Measurements from ENCODE around the gene SLC6A15. TPM values are rescaled to one million over a fixed set of nuclear protein-coding genes. Genes with fewer than 3 reads are reported as not detected.

Gene SLC6A15
- total RNA-seq, 2 donors from 2014 or later = 4.2 to 4.7 TPM

GRCh38 chr12:84913129-84913515 is 523 bp upstream of the SLC6A15 start:
- Mint-ChIP-seq H3K4me1 (peaks cover 2% of the 10 kb centered on the region), H3K36me3 (ENCODE audit: low read depth) (no peaks in the 10 kb centered on the region), H3K4me3 (peak overlapping the region; percentile 71), H3K27ac (no peak overlapping the region), H3K27me3 (ENCODE audit: insufficient read depth) (peaks cover 20% of the 10 kb centered on the region), H3K9me3 (no peaks in the 10 kb centered on the region)
- Histone ChIP-seq H3K36me3 (ENCODE audit: control insufficient read depth, insufficient read depth, low read length) (no peaks in the 10 kb centered on the region), H3K9ac (ENCODE audit: extremely low read depth, low read length, poor library complexity, severe bottlenecking) (no peak overlapping the region), H3K9me3 (ENCODE audit: control insufficient read depth, low read length) (no peaks in the 10 kb centered on the region), H3K4me1 (ENCODE audit: control insufficient read depth, insufficient read depth, low read length) (no peaks in the 10 kb centered on the region), H3K27me3 (ENCODE audit: control insufficient read depth, insufficient read depth, low read length, poor library complexity, severe bottlenecking) (peaks cover 39% of the 10 kb centered on the region), H3K4me3 (ENCODE audit: low read length) (peak overlapping the region; percentile 98), H3K27ac (ENCODE audit: low read depth, low read length) (no peak overlapping the region)
- peak; percentile 80 for DNase-seq
- no peak for TF ChIP-seq CTCF (conservative IDR thresholded peaks at IDR 0.05)
- WGBS, 2 experiments (ENCODE audit: insufficient coverage in 1 of 2, insufficient read length in 1 of 2) = 8 to 12% methylated on average over 7 to 9 of the region's 9 CpGs

GRCh38 chr12:84911271-84912197 is 1.1 kb downstream of the SLC6A15 start:
- Mint-ChIP-seq H3K27me3 (ENCODE audit: insufficient read depth) (peaks cover 20% of the 10 kb centered on the region), H3K9me3 (no peaks in the 10 kb centered on the region), H3K4me3 (peak overlapping the region; percentile 71), H3K27ac (peak overlapping the region; percentile 83), H3K36me3 (ENCODE audit: low read depth) (no peaks in the 10 kb centered on the region), H3K4me1 (peaks cover 2% of the 10 kb centered on the region)
- TF ChIP-seq CTCF (conservative IDR thresholded peaks at IDR 0.05) = no peak
- 0 to 1% methylated on average over 15 to 48 of the region's 48 CpGs for WGBS, 2 experiments (ENCODE audit: insufficient coverage in 1 of 2, insufficient read length in 1 of 2)
- H3K27me3 ChIP-seq (ENCODE audit: control insufficient read depth, insufficient read depth, low read length, poor library complexity, severe bottlenecking) = peaks cover 39% of the 10 kb centered on the region
- peak overlapping the region; percentile 70 for H3K27ac ChIP-seq (ENCODE audit: low read depth, low read length)
- H3K36me3 ChIP-seq (ENCODE audit: control insufficient read depth, insufficient read depth, low read length) = no peaks in the 10 kb centered on the region
- peak overlapping the region; percentile 98 for H3K4me3 ChIP-seq (ENCODE audit: low read length)
- no peaks in the 10 kb centered on the region for H3K9me3 ChIP-seq (ENCODE audit: control insufficient read depth, low read length)
- no peaks in the 10 kb centered on the region for H3K4me1 ChIP-seq (ENCODE audit: control insufficient read depth, insufficient read depth, low read length)
- H3K9ac ChIP-seq (ENCODE audit: extremely low read depth, low read length, poor library complexity, severe bottlenecking) = peak overlapping the region; percentile 17
- DNase-seq = peak; percentile 98

- WGBS, 2 experiments (ENCODE audit: insufficient coverage in 1 of 2, insufficient read length in 1 of 2) = 20 to 27% methylated on average over 3 to 18 of the region's 21 CpGs
- peak overlapping the region; percentile 58 for H3K27ac ChIP-seq (ENCODE audit: low read depth, low read length)
- no peaks in the 10 kb centered on the region for H3K9me3 Mint-ChIP-seq
Observed at GRCh38 chr12:84910549-84911241, 1.9 kb downstream of the SLC6A15 start.

More at GRCh38 chr12:84910549-84911241, 1.9 kb downstream of the SLC6A15 start:
- Histone ChIP-seq H3K9me3 (ENCODE audit: control insufficient read depth, low read length) (no peaks in the 10 kb centered on the region), H3K36me3 (ENCODE audit: control insufficient read depth, insufficient read depth, low read length) (no peaks in the 10 kb centered on the region), H3K4me3 (ENCODE audit: low read length) (peak overlapping the region; percentile 98), H3K27me3 (ENCODE audit: control insufficient read depth, insufficient read depth, low read length, poor library complexity, severe bottlenecking) (peaks cover 38% of the 10 kb centered on the region), H3K9ac (ENCODE audit: extremely low read depth, low read length, poor library complexity, severe bottlenecking) (peak overlapping the region; percentile 17), H3K4me1 (ENCODE audit: control insufficient read depth, insufficient read depth, low read length) (no peaks in the 10 kb centered on the region)
- H3K27ac Mint-ChIP-seq = peak overlapping the region; percentile 83
- no peak for TF ChIP-seq CTCF (conservative IDR thresholded peaks at IDR 0.05)
- DNase-seq = peak; percentile 81
- peaks cover 2% of the 10 kb centered on the region for H3K4me1 Mint-ChIP-seq
- H3K27me3 Mint-ChIP-seq (ENCODE audit: insufficient read depth) = peaks cover 20% of the 10 kb centered on the region
- no peaks in the 10 kb centered on the region for H3K36me3 Mint-ChIP-seq (ENCODE audit: low read depth)
- H3K4me3 Mint-ChIP-seq = peak overlapping the region; percentile 71
